HepG2 (cell line): ENCODE data around the gene UCN. TPM values are rescaled to one million over a fixed set of nuclear protein-coding genes. Genes with fewer than 3 reads are reported as not detected.

Experiments
- ATAC-seq: fragments of 200-7000 bp; cut with Tn5 transposase; 3 replicates; pipeline ENCODE4 v1.9.1; 2020; ENCODE audit warnings: mild to moderate bottlenecking, moderate library complexity
- BruUV-seq: library from RNA; stranded (reverse); fragments of 400-500 nt; replicated peaks from 2 replicates; lab custom pipeline; 2021; lab: Mats Ljungman, UMichigan
- CTCF ChIA-PET: fragments of 300-600 bp; formaldehyde crosslinking; extraction: SDS; loops from one replicate; lab custom pipeline; 2021; ENCODE audit warnings: low total read pairs, inconsistent platforms, low intra/inter-chr PET ratio; lab: Yijun Ruan, JAX
- POLR2A ChIA-PET: fragments of 350-600 bp; sonication (Branson Sonifier 250); formaldehyde crosslinking; loops from one replicate; lab custom pipeline; 2020; ENCODE audit warnings: antibody characterized with exemption, inconsistent platforms; lab: Yijun Ruan, JAX
- DNase-seq: peaks from one replicate; pipeline ENCODE4 v3.0.0-alpha.2; 2015; ENCODE audit warnings: low spot score
- FAIRE-seq: peaks from 3 replicates; lab custom pipeline; 2011; peaks lifted over from hg19 to GRCh38; lab: Jason Lieb, UNC
- H2AFZ ChIP-seq: one replicate; pipeline ENCODE4 v1.6.1; 2011; ENCODE audit warnings: low read length, inconsistent platforms
- H3K27ac ChIP-seq: fragments of 300-600 bp; 3 replicates; pipeline ENCODE4 v1.8.0; 2011; ENCODE audit warnings: mixed run types, mild to moderate bottlenecking, mixed read lengths, low read length, inconsistent platforms; ENCODE audit not compliant: insufficient read depth; ENCODE audit errors: extremely low read length
- H3K27me3 ChIP-seq, 2 experiments: fragments of 200-600 bp in 1 of 2; 2 replicates in 1 of 2; 3 replicates in 1 of 2; pipeline versions ENCODE4 v1.6.0 to v1.8.0; 2011; ENCODE audit warnings: low read length in 2 of 2, mild to moderate bottlenecking in 2 of 2, moderate library complexity in 2 of 2, inconsistent platforms in 1 of 2; ENCODE audit not compliant: insufficient read depth in 2 of 2, control insufficient read depth in 1 of 2
- H3K36me3 ChIP-seq, 2 experiments: fragments of 200-600 bp in 1 of 2; replicated peaks in 1 of 2; 2 replicates in 1 of 2; 3 replicates in 1 of 2; pipeline versions ENCODE4 v1.5.1 to v1.8.0; 2011; ENCODE audit warnings: low read length in 2 of 2, inconsistent platforms in 1 of 2; ENCODE audit not compliant: insufficient read depth in 2 of 2, control insufficient read depth in 1 of 2
- H3K4me1 ChIP-seq: 2 replicates; pipeline ENCODE4 v1.5.1; 2012; ENCODE audit warnings: low read length, inconsistent platforms; ENCODE audit not compliant: insufficient read depth
- H3K4me2 ChIP-seq: 2 replicates; pipeline ENCODE4 v1.6.0; 2011; ENCODE audit warnings: low read depth, low read length, inconsistent platforms
- H3K4me3 ChIP-seq, 3 experiments: fragments of 200-600 bp in 1 of 3; sonication (generic), shearing (Covaris generic) in 1 of 3; replicated peaks in 1 of 3; 2 replicates each; pipeline ENCODE4 v1.5.1; 2011 to 2016; ENCODE audit warnings: low read length in 3 of 3, inconsistent platforms in 2 of 3, low read depth in 2 of 3, mild to moderate bottlenecking in 2 of 3, control low read depth in 1 of 3, mixed read lengths in 1 of 3; ENCODE audit not compliant: insufficient read depth in 1 of 3
- H3K79me2 ChIP-seq: one replicate; pipeline ENCODE4 v1.6.1; 2011; ENCODE audit warnings: low read length, inconsistent platforms; ENCODE audit not compliant: insufficient read depth
- H3K9ac ChIP-seq: 2 replicates; pipeline ENCODE4 v1.6.0; 2011; ENCODE audit warnings: mild to moderate bottlenecking, low read depth, low read length, inconsistent platforms; ENCODE audit not compliant: insufficient read depth
- H3K9me3 ChIP-seq: 2 replicates; pipeline ENCODE4 v1.5.1; 2012; ENCODE audit warnings: mild to moderate bottlenecking, low read length
- H4K20me1 ChIP-seq: 2 replicates; pipeline ENCODE4 v1.6.0; 2011; ENCODE audit warnings: inconsistent platforms, mild to moderate bottlenecking, low read length, moderate library complexity; ENCODE audit not compliant: insufficient read depth
- PLRG1 ChIP-seq: fragments of 450-650 bp; conservative IDR thresholded peaks from 2 replicates; pipeline ENCODE4 v1.6.1; 2016
- POLR2A ChIP-seq, 2 experiments: IDR thresholded peaks; 2 replicates each; pipeline ENCODE4 v1.6.1; 2011; ENCODE audit warnings: low read depth in 2 of 2, low read length in 2 of 2, mild to moderate bottlenecking in 1 of 2, moderate library complexity in 1 of 2; ENCODE audit not compliant: insufficient read depth in 1 of 2
- SMARCE1 ChIP-seq: fragments of 450-650 bp; IDR thresholded peaks from 2 replicates; pipeline ENCODE4 v1.6.1; 2017; ENCODE audit warnings: borderline replicate concordance
- WGBS: methylation state at CpG from one replicate; pipeline ENCODE4 v1.1.6; 2017; ENCODE audit warnings: low lambda C conversion rate; 5-methylcytosine and 5-hydroxymethylcytosine counted together
- in situ Hi-C: cut with HindIII; loops from 2 replicates; pipeline ENCODE4 v1.10.0; 2017; ENCODE audit warnings: low pct_unique_long_range_greater_than_20kb; ENCODE audit not compliant: extremely low pct_ligation_motif_present
- intact Hi-C: fragments of 100-400 bp; cut with micrococcal nuclease; formaldehyde crosslinking; loops from one replicate; pipeline ENCODE4 v1.10.0; 2022; ENCODE audit not compliant: unreplicated experiment
- polyA plus RNA-seq, 8 experiments: library from polyadenylated mRNA; depleted of rRNA in 3 of 8; stranded (reverse) in 7 of 8; unstranded in 1 of 8; fragments of >200 nt; fragmentation: Illumina TruSeq in 4 of 8; extraction: Trizol in 4 of 8; gene quantifications; 2 replicates each; pipeline versions ENCODE4 v1.2.1 to v1.2.3, GENCODE V29; 2011 to 2016; ENCODE audit warnings: low read depth in 4 of 8, missing spikeins in 1 of 8, mixed read lengths in 1 of 8; ENCODE audit not compliant: insufficient read depth in 1 of 8
- total RNA-seq, 5 experiments: library from RNA; depleted of rRNA; stranded (reverse); fragments of >200 nt; fragmentation: Illumina TruSeq; extraction: Trizol; gene quantifications; 2 replicates each; pipeline ENCODE4 v1.2.3, GENCODE V29; 2016; ENCODE audit warnings: low read depth in 1 of 5
- TF ChIP-seq, protein P1 (sequence below): sonication (generic); formaldehyde crosslinking; IDR thresholded peaks from 2 replicates; pipeline ENCODE4 v1.4.0; 2020; ENCODE audit warnings: mild to moderate bottlenecking, missing genetic modification reagents
- TF ChIP-seq, protein P2 (sequence below): sonication (generic); formaldehyde crosslinking; IDR thresholded peaks from 2 replicates; pipeline ENCODE4 v1.8.1; 2022; ENCODE audit warnings: mild to moderate bottlenecking, missing genetic modification reagents
- TF ChIP-seq, protein P3 (sequence below): sonication (generic); formaldehyde crosslinking; IDR thresholded peaks from 2 replicates; pipeline ENCODE4 v1.4.0; 2020; ENCODE audit warnings: missing genetic modification reagents

UCN gene
- total and polyA plus RNA-seq, 2 of the 13 experiments (the other 11 are each of a cell fraction or from before 2014, with no cell fraction given) = 1.2 to 2.3 TPM

DNA sequence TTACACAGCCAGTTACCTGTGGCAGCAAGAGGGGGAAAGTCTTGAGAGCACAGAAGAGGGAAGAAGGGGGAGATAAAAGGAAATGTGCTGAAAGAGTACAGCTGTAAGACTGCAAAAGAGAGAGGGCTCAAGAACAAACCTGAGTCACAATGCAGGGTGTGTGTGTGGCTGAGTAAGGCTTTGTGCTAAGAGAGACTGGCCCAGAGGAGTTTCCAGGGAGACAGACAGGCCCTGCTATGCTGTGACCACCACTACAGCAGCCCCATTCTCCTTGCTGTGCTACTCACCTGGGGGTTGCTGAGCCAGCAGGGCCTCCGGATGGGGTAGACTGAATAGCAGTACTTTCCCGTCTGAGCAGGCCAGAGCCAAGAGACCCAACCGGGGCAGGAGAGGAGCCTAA lies 27.1 kb upstream of the UCN start:
- ChIA-PET CTCF (no interaction called here), POLR2A (no interaction called here)
- in situ Hi-C loops = no loop called here
- Histone ChIP-seq H3K9me3 (no peaks in the 10 kb centered on the region), H3K4me1 (no peaks in the 10 kb centered on the region), H3K9ac (no peak overlapping the region), H3K4me3 (no peak overlapping the region), H3K4me2 (no peak overlapping the region), H4K20me1 (no peaks in the 10 kb centered on the region), H3K27ac (no peak overlapping the region), H2AFZ (no peak overlapping the region), H3K27me3 (no peaks in the 10 kb centered on the region), H3K36me3 (peaks cover 44 to 64% of the 10 kb centered on the region in 2 experiments), H3K79me2 (no peaks in the 10 kb centered on the region)
- ATAC-seq (peak; percentile 7; the same call in 1 of the 3 replicates), DNase-seq (no peak), FAIRE-seq (no peak)
- 100% methylated on average over 2 of the region's 3 CpGs for WGBS
- TF ChIP-seq PLRG1 (no peak), POLR2A (IDR thresholded peaks at IDR 0.05; ENCODE audit: insufficient read depth in 1 of 2, low read depth in 2 of 2, low read length in 2 of 2) (peak in 1 of 2 experiments; percentile 38; a peak in 1 of 4 replicates), SMARCE1 (no peak)
- TF ChIP-seq, protein P1, sequence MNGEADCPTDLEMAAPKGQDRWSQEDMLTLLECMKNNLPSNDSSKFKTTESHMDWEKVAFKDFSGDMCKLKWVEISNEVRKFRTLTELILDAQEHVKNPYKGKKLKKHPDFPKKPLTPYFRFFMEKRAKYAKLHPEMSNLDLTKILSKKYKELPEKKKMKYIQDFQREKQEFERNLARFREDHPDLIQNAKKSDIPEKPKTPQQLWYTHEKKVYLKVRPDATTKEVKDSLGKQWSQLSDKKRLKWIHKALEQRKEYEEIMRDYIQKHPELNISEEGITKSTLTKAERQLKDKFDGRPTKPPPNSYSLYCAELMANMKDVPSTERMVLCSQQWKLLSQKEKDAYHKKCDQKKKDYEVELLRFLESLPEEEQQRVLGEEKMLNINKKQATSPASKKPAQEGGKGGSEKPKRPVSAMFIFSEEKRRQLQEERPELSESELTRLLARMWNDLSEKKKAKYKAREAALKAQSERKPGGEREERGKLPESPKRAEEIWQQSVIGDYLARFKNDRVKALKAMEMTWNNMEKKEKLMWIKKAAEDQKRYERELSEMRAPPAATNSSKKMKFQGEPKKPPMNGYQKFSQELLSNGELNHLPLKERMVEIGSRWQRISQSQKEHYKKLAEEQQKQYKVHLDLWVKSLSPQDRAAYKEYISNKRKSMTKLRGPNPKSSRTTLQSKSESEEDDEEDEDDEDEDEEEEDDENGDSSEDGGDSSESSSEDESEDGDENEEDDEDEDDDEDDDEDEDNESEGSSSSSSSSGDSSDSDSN (CRISPR knock-in tag) = no peak
- TF ChIP-seq, protein P2, sequence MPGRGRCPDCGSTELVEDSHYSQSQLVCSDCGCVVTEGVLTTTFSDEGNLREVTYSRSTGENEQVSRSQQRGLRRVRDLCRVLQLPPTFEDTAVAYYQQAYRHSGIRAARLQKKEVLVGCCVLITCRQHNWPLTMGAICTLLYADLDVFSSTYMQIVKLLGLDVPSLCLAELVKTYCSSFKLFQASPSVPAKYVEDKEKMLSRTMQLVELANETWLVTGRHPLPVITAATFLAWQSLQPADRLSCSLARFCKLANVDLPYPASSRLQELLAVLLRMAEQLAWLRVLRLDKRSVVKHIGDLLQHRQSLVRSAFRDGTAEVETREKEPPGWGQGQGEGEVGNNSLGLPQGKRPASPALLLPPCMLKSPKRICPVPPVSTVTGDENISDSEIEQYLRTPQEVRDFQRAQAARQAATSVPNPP (CRISPR knock-in tag) = no peak
- TF ChIP-seq, protein P3, sequence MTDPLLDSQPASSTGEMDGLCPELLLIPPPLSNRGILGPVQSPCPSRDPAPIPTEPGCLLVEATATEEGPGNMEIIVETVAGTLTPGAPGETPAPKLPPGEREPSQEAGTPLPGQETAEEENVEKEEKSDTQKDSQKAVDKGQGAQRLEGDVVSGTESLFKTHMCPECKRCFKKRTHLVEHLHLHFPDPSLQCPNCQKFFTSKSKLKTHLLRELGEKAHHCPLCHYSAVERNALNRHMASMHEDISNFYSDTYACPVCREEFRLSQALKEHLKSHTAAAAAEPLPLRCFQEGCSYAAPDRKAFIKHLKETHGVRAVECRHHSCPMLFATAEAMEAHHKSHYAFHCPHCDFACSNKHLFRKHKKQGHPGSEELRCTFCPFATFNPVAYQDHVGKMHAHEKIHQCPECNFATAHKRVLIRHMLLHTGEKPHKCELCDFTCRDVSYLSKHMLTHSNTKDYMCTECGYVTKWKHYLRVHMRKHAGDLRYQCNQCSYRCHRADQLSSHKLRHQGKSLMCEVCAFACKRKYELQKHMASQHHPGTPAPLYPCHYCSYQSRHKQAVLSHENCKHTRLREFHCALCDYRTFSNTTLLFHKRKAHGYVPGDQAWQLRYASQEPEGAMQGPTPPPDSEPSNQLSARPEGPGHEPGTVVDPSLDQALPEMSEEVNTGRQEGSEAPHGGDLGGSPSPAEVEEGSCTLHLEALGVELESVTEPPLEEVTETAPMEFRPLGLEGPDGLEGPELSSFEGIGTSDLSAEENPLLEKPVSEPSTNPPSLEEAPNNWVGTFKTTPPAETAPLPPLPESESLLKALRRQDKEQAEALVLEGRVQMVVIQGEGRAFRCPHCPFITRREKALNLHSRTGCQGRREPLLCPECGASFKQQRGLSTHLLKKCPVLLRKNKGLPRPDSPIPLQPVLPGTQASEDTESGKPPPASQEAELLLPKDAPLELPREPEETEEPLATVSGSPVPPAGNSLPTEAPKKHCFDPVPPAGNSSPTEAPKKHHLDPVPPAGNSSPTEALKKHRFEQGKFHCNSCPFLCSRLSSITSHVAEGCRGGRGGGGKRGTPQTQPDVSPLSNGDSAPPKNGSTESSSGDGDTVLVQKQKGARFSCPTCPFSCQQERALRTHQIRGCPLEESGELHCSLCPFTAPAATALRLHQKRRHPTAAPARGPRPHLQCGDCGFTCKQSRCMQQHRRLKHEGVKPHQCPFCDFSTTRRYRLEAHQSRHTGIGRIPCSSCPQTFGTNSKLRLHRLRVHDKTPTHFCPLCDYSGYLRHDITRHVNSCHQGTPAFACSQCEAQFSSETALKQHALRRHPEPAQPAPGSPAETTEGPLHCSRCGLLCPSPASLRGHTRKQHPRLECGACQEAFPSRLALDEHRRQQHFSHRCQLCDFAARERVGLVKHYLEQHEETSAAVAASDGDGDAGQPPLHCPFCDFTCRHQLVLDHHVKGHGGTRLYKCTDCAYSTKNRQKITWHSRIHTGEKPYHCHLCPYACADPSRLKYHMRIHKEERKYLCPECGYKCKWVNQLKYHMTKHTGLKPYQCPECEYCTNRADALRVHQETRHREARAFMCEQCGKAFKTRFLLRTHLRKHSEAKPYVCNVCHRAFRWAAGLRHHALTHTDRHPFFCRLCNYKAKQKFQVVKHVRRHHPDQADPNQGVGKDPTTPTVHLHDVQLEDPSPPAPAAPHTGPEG (CRISPR knock-in tag) = no peak
- BruUV-seq = no TSS peak
- intact Hi-C loops = no loop called here
